ENCODE results near the gene RIMKLB.
"Not testable (repeated sequence)": the region's sequence is repeated elsewhere in the genome, so short reads cannot be mapped to it uniquely, and the experiment has no call there.

The RIMKLB gene

DNA sequence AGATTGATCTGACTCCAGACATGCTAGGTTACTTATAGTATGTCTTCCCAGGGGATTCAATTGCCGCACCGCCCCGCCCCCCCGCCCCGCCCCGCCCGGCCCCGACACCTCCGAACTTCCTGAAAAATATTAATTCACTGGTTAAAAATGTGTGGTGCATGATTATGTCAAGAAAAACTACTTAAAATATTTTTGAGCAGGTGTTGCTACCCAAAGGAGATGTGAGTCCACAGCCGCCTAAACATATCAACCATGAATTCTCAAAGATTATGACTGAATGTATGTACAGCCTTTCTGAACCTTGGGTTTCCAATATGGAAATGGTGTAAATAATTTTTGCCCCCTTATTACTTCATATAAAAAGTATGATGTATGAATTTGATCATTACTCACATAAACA lies 2.7 kb upstream of the RIMKLB start:
- DNase-seq, result no peak

- DNase-seq, result no peak
Observed at GRCh38 chr12:8696442-8697090, 1.2 kb upstream of the RIMKLB start.

DNA sequence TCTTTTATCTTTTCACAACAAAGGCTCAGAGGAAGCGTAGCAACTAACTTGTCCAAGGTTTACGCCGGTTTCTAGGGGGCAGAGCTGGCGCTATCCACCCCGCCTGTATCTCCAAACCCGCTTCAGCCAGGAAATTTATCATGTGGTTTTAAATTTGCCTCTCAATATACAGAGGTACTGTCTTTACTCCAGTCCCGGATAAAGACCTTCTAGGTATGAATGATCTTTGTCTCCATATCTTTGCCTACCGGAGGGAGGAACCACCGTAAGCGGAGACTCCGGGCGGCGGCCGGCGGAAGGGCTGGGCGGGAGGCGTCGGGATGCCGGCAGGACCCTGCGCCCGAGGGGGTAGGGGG lies 693 bp upstream of the RIMKLB start:
- no peak for DNase-seq

- DNase-seq, result peak; percentile 71
Observed at GRCh38 chr12:8698132-8698851, 501 bp downstream of the RIMKLB start.

DNA sequence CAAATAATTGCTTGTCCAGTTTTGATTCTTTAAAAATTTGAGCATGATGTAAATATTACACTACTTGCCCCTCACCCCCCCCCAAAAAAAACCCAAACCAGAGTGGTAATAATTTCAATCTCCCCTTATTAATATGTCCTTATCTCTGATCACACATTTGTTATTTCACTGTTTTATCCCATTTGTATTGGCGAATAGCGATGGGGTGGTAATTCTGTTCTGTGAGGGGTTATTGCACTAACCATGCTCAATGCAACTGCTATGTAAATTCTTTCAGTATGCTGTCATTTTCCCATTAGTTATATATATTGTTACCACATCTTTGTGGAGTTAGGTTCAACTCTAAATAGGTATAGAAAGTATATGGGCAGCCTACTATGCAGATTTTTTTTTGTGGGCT lies 1.1 kb downstream of the RIMKLB start:
- no peak for DNase-seq

DNA sequence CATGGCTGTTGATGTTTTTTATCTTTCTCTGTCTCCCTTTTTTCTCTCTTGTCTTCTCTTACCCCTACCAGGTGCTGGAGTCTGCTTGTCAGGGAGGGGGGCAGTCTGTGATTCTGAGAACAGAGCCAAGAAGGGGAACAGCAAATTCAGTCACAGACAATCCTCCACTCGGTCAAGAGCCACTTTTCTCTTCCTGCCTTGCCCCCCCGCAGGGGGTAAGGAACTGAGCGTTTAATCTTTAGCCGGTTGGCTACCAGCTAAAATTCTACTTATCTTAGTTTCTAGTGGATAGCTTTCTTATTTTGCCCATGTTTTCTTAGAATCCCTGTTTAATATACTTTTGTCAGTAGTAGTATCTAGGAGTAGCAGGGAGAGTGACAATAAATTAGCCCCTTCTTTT lies 1.9 kb downstream of the RIMKLB start:
- no peak for DNase-seq

- DNase-seq, result no peak
Observed at GRCh38 chr12:8701046-8701660, 3.4 kb downstream of the RIMKLB start.

GRCh38 chr12:8702159-8702558 lies 4.4 kb downstream of the RIMKLB start:
- DNase-seq, result no peak

DNA sequence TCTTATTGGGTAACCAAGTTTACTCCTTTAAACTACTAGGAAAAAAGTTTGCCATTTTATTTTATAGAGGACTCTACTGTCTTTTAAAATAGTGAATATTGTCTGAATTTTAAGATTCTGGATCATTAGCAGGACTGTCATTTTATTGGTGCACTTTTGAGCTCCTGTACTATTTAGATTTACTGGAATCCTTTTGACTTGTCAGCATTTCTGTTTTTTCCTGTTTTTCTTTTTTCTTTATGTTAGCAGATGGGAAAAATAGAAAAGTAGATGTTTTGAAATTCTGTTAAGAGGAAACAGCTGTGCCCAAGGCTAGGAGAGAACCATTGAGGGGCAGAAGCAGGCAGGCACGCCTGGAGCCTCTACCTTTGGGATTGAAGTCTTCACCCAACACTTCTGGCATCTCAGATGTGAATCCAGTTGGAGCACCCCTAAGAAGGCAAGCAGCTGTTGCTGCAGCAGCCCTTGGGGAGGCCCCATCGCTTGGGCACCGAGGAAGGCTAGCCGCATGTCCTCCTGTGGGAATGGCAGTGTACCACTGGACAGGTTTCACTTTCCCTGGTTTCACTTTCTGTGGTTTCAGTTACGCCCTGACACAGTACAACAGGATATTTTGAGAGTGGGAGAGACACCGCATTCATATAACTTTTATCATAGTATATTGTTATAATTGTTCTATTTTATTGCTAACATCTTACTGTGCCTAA lies 11.5 kb downstream of the RIMKLB start:
- DNase-seq, result no peak

- DNase-seq, result no peak
Observed at GRCh38 chr12:8712572-8712971, 14.8 kb downstream of the RIMKLB start.

GRCh38 chr12:8722286-8722800 lies 24.6 kb downstream of the RIMKLB start:
- DNase-seq, result no peak

DNA sequence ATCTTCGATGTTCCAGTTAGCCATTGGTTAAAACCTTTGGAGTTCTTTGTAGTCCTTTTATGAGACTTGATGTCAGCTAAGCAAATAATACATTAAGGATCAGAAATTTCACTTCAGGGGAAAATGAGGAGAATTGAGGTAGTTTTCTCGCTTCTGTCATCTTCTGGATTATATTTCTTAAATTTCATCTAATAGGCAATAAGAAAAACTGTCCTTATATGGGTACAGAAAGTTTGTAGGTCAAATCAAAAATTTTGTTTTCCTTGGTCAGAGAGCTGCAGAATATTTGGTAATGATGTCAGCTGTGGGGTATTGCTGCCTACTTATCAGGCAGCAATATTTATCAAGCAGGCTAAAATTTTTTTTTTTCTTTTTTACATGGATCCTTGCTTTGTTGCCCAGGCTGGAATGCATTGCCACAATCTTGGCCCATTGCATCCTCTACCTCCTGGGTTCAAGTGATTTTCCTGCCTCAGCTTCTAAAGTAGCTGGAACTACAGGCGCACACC lies 37.1 kb downstream of the RIMKLB start:
- DNase-seq, result no peak

DNA sequence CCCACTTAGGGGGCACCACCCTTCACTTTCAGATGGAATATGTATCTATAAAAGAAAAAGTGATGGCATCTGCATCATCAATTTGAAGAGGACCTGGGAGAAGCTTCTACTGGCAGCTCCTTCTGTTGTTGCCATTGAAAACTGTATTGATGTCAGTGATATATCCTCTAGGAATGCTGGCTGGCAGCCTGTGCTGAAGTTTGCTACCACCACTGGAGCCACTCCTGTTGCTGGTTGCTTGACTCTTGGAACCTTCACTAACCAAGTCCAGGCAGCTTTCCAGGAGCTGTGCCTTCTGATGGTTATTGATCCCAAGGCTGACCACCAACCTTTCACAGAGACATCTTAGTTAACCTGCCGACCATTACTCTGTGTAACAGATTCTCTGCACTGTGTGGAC lies 44.7 kb downstream of the RIMKLB start:
- DNase-seq, result no peak

DNA sequence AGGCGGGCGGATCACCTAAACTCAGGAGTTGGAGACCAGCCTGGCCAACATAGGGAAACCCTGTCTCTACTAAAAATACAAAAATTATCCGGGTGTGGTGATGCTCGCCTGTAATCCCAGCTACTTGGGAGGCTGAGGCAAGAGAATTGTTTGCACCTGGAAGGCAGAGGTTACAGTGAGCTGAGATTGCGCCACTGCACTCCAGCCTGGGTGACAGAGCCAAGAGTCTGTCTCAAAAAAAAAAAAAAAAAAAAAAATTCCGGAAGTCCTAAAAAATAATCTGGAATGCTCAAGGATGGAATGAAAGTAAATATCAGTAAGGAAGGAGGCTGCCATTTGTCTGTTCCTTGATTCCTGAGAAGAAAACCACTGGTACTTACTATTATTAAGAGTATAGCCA lies 45.3 kb downstream of the RIMKLB start:
- not testable (repeated sequence) for DNase-seq

- DNase-seq, result not testable (repeated sequence)
Observed at GRCh38 chr12:8745631-8746030, 47.8 kb downstream of the RIMKLB start.

GRCh38 chr12:8746046-8746445 lies 48.3 kb downstream of the RIMKLB start:
- DNase-seq, result no peak

DNA sequence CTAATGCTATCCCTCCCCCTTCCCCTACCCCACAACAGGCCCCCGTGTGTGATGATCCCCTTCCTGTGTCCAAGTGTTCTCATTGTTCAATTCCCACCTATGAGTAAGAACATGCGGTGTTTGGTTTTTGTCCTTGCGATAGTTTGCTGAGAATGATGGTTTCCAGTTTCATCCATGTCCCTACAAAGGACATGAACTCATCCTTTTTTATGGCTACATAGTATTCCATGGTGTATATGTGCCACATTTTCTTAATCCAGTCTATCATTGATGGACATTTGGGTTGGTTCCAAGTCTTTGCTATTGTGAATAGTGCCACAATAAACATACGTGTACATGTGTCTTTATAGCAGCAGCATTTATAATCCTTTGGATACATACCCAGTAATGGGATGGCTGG lies 62.3 kb downstream of the RIMKLB start:
- not testable (repeated sequence) for DNase-seq

DNA sequence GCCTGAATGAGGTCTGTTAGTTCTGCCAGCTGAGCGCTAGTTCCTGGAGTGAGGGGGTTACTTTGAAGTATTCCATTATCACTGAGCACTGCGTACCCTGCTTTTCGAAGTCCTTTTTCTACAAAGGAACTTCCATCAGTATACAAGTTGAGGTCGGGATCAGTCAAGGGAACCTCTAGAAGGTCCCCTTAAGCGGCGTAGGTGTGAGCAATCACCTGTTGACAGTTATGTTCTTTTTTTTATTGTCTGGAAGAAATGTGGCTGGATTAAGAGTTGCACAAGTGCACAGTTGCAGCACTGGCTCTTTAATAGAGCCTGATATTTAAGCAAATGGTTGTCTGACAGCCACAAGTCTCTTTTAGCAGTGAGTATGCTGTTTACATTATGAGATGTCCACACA lies 64.9 kb downstream of the RIMKLB start:
- not testable (repeated sequence) for DNase-seq

GRCh38 chr12:8766121-8766520 lies 68.3 kb downstream of the RIMKLB start:
- DNase-seq, result not testable (repeated sequence)

DNA sequence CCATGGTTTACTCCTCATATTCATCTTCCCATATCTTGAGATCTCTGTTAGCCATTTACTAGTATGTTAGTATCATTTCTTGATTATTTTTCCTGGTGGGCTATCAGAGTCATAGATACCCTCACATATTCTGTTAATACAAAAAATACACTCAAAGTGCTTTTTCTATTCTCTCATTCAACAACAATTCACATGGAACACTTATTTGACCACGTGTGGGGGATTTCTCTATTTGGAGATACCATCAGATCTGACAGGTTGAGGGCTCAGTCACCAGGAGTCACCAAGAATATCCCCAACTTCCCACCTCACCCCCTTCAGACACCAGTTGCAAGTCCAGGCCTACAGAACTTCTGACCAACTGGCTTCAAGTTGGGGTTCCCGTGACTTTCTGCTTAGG lies 72.7 kb downstream of the RIMKLB start:
- DNase-seq, result no peak

- no peak for DNase-seq
Observed at GRCh38 chr12:8771072-8771471, 73.3 kb downstream of the RIMKLB start.

GRCh38 chr12:8773461-8773860 lies 75.7 kb downstream of the RIMKLB start:
- DNase-seq, result no peak

GRCh38 chr12:8779281-8779680 lies 81.5 kb downstream of the RIMKLB start:
- DNase-seq, result no peak
